Measurements from ENCODE around the gene TRIM50.
"Not testable (repeated sequence)": the region's sequence is repeated elsewhere in the genome, so short reads cannot be mapped to it uniquely, and the experiment has no call there.

The TRIM50 gene

DNA sequence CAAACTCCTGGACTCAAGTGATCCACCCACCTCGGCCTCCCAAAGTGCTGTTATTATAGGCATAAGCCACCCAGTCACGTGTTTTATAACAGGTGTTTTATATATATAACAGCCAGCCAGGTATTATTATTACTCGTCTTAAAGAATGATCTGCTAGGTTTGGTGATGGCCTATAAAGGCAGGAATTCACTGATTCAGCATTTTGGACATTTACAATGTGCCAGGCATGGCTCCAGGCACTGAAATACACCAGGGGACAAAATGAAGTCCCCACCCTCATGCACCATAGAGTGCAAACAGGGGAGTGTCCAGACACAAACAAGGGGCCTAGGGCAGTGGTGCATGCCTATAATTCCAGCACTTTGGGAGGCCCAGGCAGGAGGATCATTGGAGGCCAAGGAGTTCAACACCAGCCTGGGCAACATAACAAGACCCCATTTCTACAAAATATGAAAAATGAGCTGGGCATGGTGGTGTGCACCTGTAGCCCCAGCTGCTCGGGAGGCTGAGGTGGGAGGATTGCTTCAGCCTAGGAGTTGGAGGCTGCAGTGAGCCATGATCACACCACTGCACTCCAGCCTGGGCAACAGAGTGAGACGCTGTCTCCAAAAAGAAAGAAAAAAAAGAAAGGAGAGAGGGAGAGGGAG is 4.3 kb downstream of the TRIM50 start:
- H3K27ac Mint-ChIP-seq (ENCODE audit: low read depth): peak overlapping the region; percentile 63
- not testable (repeated sequence) for H3K4me1 Mint-ChIP-seq

GRCh38 chr7:73320009-73320408 is 7.9 kb downstream of the TRIM50 start:
- not testable (repeated sequence) for ATAC-seq (replicated peaks; ENCODE audit: extremely low read depth, poor library complexity, severe bottlenecking); DNase-seq (ENCODE audit: low spot score in 2 of 2); H3K36me3 Mint-ChIP-seq (ENCODE audit: insufficient read depth); H3K9me3 Mint-ChIP-seq; H3K27ac Mint-ChIP-seq (ENCODE audit: low read depth); H3K27me3 Mint-ChIP-seq; H3K4me1 Mint-ChIP-seq; H3K4me3 Mint-ChIP-seq

More for the DNA sequence above, 4.3 kb downstream of the TRIM50 start:
- not testable (repeated sequence) for H3K36me3 Mint-ChIP-seq (ENCODE audit: insufficient read depth); H3K27me3 Mint-ChIP-seq; DNase-seq (ENCODE audit: low spot score in 2 of 2); H3K9me3 Mint-ChIP-seq; ATAC-seq (replicated peaks; ENCODE audit: extremely low read depth, poor library complexity, severe bottlenecking)
- H3K4me3 Mint-ChIP-seq: peak overlapping the region; percentile 67

- H3K36me3 Mint-ChIP-seq (ENCODE audit: insufficient read depth); H3K4me3 Mint-ChIP-seq; H3K9me3 Mint-ChIP-seq; DNase-seq (ENCODE audit: low spot score in 2 of 2); H3K4me1 Mint-ChIP-seq; ATAC-seq (replicated peaks; ENCODE audit: extremely low read depth, poor library complexity, severe bottlenecking); H3K27ac Mint-ChIP-seq (ENCODE audit: low read depth); H3K27me3 Mint-ChIP-seq: not testable (repeated sequence)
Measured at GRCh38 chr7:73319541-73319940, 8.3 kb downstream of the TRIM50 start.

DNA sequence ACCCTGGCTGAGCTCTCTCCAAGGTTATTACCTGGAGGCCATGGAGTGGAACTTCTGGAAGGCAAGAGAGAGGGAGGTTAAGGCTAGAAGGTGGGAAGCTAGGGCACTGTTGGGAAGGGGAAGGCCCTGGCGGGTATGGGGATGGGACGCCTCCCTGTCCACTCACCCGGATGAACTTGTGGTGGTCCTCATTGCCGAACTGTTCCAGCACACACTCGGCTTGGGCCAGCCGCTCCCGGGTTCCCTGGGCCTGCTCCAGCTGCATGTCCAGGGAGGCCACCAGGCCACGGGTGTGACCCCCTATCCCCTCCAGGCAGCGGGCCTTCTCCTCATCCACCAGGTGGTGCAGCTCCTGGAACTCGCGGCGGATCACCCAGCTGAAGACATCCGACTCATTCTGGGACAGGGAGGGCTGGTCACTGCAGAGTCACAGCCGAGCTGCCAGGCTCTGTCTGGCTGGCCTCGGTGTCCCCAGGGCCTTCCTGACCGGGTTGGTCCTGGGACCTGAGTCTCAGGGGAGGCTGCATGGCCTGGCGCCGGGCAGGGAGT is 9.2 kb downstream of the TRIM50 start:
- not testable (repeated sequence) for H3K36me3 Mint-ChIP-seq (ENCODE audit: insufficient read depth); ATAC-seq (replicated peaks; ENCODE audit: extremely low read depth, poor library complexity, severe bottlenecking); H3K4me3 Mint-ChIP-seq; H3K27ac Mint-ChIP-seq (ENCODE audit: low read depth); H3K27me3 Mint-ChIP-seq; H3K9me3 Mint-ChIP-seq; H3K4me1 Mint-ChIP-seq; DNase-seq (ENCODE audit: low spot score in 2 of 2)

DNA sequence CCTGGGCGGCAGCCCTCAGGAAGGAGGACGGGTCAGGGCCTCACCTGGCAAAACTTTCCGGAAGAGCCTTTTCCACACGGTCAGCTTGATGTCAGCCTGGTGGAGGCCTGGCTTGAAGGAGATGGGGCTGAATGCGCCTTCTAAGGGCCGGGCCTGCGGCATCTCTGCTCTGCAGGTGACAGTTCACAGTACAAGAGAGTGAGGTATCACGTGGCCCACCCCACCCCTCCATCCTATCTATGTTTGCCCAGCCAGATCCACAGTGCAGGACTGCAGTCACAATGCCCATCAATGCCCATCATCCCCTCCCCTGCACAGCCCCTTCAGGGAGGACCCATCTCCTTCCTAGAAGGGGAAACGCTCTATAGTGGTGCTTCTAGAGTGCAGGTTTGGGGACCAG is 11.4 kb downstream of the TRIM50 start:
- no peak overlapping the region for H3K4me3 Mint-ChIP-seq
- ATAC-seq (replicated peaks; ENCODE audit: extremely low read depth, poor library complexity, severe bottlenecking) (no peak), DNase-seq (ENCODE audit: low spot score in 2 of 2) (no peak)
- H3K9me3 Mint-ChIP-seq: no peaks in the 10 kb centered on the region
- no peaks in the 10 kb centered on the region for H3K36me3 Mint-ChIP-seq (ENCODE audit: insufficient read depth)
- no peaks in the 10 kb centered on the region for H3K4me1 Mint-ChIP-seq
- no peak overlapping the region for H3K27ac Mint-ChIP-seq (ENCODE audit: low read depth)
- H3K27me3 Mint-ChIP-seq: peaks cover 8% of the 10 kb centered on the region

DNA sequence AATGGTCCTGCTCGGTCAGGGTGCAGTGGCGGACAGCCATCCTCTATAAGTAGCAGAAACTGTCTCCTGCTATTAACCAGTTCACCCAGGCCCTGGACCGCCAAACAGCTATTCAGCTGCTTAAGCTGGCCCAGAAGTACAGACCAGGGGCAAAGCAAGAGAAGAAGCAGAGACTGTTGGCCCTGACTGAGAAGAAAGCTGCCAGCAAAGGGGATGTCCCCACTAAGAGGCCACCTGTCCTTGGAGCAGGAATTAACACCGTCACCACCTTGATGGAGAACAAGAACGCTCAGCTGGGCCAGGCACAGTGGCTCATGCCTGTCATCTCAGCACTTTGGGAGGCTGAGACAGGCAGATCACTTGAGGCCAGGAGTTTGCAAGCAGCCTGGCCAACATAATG is 13.6 kb downstream of the TRIM50 start:
- no peaks in the 10 kb centered on the region for H3K36me3 Mint-ChIP-seq (ENCODE audit: insufficient read depth)
- peaks cover 2% of the 10 kb centered on the region for H3K4me1 Mint-ChIP-seq
- H3K4me3 Mint-ChIP-seq: no peak overlapping the region
- no peaks in the 10 kb centered on the region for H3K9me3 Mint-ChIP-seq
- H3K27me3 Mint-ChIP-seq: peaks cover 8% of the 10 kb centered on the region
- ATAC-seq (replicated peaks; ENCODE audit: extremely low read depth, poor library complexity, severe bottlenecking) (no peak), DNase-seq (ENCODE audit: low spot score in 2 of 2) (no peak)
- H3K27ac Mint-ChIP-seq (ENCODE audit: low read depth): no peak overlapping the region

GRCh38 chr7:73313521-73313906 is 14.4 kb downstream of the TRIM50 start:
- no peak overlapping the region for H3K4me3 Mint-ChIP-seq
- H3K9me3 Mint-ChIP-seq: no peaks in the 10 kb centered on the region
- no peak overlapping the region for H3K27ac Mint-ChIP-seq (ENCODE audit: low read depth)
- peaks cover 9% of the 10 kb centered on the region for H3K4me1 Mint-ChIP-seq
- peaks cover 8% of the 10 kb centered on the region for H3K27me3 Mint-ChIP-seq
- H3K36me3 Mint-ChIP-seq (ENCODE audit: insufficient read depth): peaks cover 2% of the 10 kb centered on the region
- DNase-seq (ENCODE audit: low spot score in 2 of 2): no peak
- no peak for ATAC-seq (replicated peaks; ENCODE audit: extremely low read depth, poor library complexity, severe bottlenecking)

- no peak for DNase-seq (ENCODE audit: low spot score in 2 of 2)
- H3K36me3 Mint-ChIP-seq (ENCODE audit: insufficient read depth): peaks cover 2% of the 10 kb centered on the region
- H3K4me1 Mint-ChIP-seq: peaks cover 14% of the 10 kb centered on the region
- no peak for ATAC-seq (replicated peaks; ENCODE audit: extremely low read depth, poor library complexity, severe bottlenecking)
- no peaks in the 10 kb centered on the region for H3K9me3 Mint-ChIP-seq
- H3K27ac Mint-ChIP-seq (ENCODE audit: low read depth): no peak overlapping the region
- H3K4me3 Mint-ChIP-seq: no peak overlapping the region
- H3K27me3 Mint-ChIP-seq: peaks cover 5% of the 10 kb centered on the region
Measured at GRCh38 chr7:73312831-73313520, 14.9 kb downstream of the TRIM50 start.

- H3K4me1 Mint-ChIP-seq: peaks cover 29% of the 10 kb centered on the region
- ATAC-seq (replicated peaks; ENCODE audit: extremely low read depth, poor library complexity, severe bottlenecking); H3K36me3 Mint-ChIP-seq (ENCODE audit: insufficient read depth); H3K9me3 Mint-ChIP-seq; H3K4me3 Mint-ChIP-seq; H3K27me3 Mint-ChIP-seq; H3K27ac Mint-ChIP-seq (ENCODE audit: low read depth); DNase-seq (ENCODE audit: low spot score in 2 of 2): not testable (repeated sequence)
Measured at GRCh38 chr7:73311421-73311820, 16.5 kb downstream of the TRIM50 start.

DNA sequence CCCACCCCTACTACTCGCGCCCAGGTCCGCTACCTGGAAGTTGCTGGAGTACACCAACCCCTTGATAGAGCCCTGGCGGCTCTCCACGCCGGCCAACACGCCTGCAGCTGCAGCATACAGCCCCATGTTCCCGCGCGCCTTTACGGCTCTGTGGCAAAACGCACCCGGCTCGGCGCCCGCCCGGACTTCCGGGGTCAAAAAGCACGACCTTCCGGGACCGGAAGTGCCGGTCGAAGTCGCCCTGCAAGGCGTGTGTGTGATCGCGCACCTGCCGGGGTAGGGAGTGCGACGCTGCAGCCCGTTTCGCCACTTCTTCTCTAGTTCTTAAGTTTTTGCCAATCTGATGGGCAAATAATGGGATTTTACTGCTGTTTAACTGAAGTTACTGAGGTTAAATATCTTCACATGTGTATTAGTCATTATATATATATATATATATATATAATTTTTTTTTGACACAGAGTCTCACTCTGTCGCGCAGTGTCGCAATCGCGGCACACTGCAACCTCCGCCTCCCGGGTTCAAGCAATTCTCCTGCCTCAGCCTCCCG is 19.1 kb downstream of the TRIM50 start, which contains the start of gene NSUN5:
NSUN5 (minus strand) TSS at position 162 of the 550 bp plus-strand sequence; CDS start at position 126, 36 bp downstream.
- DNase-seq (ENCODE audit: low spot score in 2 of 2): peak; percentile 78 to 82

DNA sequence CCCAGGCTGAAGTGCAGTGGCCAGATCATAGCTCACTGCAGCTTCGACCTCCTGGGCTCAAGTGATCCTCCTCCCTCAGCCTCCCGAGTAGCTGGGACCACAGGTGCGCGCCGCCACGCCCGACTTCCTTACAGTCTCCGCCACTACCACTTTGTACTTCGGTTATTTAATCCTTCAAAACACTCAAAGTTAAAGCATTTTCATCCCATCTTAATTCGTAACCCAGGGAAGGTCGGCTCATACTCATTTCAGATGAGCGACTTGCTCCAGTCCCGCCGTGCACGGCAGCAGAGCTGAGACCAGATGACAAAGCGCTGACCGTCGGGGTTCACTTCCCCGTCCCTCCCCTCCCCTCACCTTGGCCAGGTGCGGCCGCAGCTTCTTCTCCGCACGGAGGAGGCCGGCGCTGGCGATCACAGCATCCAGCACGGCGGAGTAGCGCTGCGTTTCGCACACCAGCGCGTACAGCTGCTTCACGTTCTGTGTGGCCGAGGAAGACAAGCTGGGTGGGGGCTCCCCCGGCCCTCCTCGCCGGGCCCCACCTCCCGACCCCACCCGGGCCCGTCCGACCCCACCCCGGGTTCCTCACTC is 19.7 kb downstream of the TRIM50 start:
- Mint-ChIP-seq H3K9me3 (no peaks in the 10 kb centered on the region), H3K4me3 (peak overlapping the region; percentile 99), H3K36me3 (ENCODE audit: insufficient read depth) (peaks cover 27% of the 10 kb centered on the region), H3K4me1 (peaks cover 37% of the 10 kb centered on the region), H3K27ac (ENCODE audit: low read depth) (peak overlapping the region; percentile 97), H3K27me3 (no peaks in the 10 kb centered on the region)
- ATAC-seq (replicated peaks; ENCODE audit: extremely low read depth, poor library complexity, severe bottlenecking) (peak; percentile 38), DNase-seq (ENCODE audit: low spot score in 2 of 2) (no peak)

More for the DNA sequence above, 19.1 kb downstream of the TRIM50 start, which contains the start of gene NSUN5:
- Mint-ChIP-seq H3K9me3 (no peaks in the 10 kb centered on the region), H3K27me3 (no peaks in the 10 kb centered on the region), H3K4me3 (peak within 1 kb of the TSS; percentile 99), H3K27ac (ENCODE audit: low read depth) (peak within 1 kb of the TSS; percentile 97), H3K36me3 (ENCODE audit: insufficient read depth) (peaks cover 24% of the 10 kb centered on the region), H3K4me1 (peaks cover 37% of the 10 kb centered on the region)
- peak; percentile 97 for ATAC-seq (replicated peaks; ENCODE audit: extremely low read depth, poor library complexity, severe bottlenecking)

DNA sequence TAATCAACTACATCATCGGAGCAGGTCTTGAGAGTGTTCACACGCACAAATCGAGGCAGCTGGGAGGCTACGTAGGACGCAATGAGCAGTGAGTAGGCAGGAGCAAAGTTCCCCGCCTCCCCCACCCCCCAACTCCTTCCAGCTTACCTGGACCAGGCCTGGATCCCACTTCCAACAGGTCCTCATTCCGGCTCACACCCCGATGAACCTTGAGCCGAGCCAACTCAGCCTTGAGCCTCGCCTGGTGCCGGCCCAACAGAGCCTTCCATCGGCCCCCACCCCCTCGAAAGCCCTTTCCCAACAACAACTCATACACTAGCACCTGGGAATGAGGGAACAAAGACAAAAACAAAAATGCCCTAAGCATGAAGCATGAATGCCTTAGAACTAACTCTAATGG is 20.4 kb downstream of the TRIM50 start:
- ATAC-seq (replicated peaks; ENCODE audit: extremely low read depth, poor library complexity, severe bottlenecking) (no peak), DNase-seq (ENCODE audit: low spot score in 2 of 2) (no peak)
- Mint-ChIP-seq H3K27me3 (no peaks in the 10 kb centered on the region), H3K9me3 (no peaks in the 10 kb centered on the region), H3K27ac (ENCODE audit: low read depth) (peak overlapping the region; percentile 97), H3K4me3 (peak overlapping the region; percentile 99), H3K4me1 (peaks cover 37% of the 10 kb centered on the region), H3K36me3 (ENCODE audit: insufficient read depth) (peaks cover 29% of the 10 kb centered on the region)

All from central memory CD8-positive, alpha-beta T cell (primary cell).